Rectal smooth muscle tissue (tissue), 1 donor: ENCODE data around the gene PNMA8C.
"Not testable (repeated sequence)": the region's sequence is repeated elsewhere in the genome, so short reads cannot be mapped to it uniquely, and the experiment has no call there.

Experiments used
- H3K27ac ChIP-seq: one replicate; pipeline ENCODE4 v1.7.0; 2013; ENCODE audit warnings: low read depth, low read length, inconsistent platforms
- H3K27me3 ChIP-seq: one replicate; pipeline ENCODE4 v1.7.0; 2013; ENCODE audit warnings: low read length; ENCODE audit not compliant: control insufficient read depth, insufficient read depth
- H3K36me3 ChIP-seq: one replicate; pipeline ENCODE4 v1.7.0; 2013; ENCODE audit warnings: low read length; ENCODE audit not compliant: control insufficient read depth, insufficient read depth
- H3K4me1 ChIP-seq: one replicate; pipeline ENCODE4 v1.7.0; 2013; ENCODE audit warnings: low read length; ENCODE audit not compliant: control insufficient read depth, insufficient read depth
- H3K4me3 ChIP-seq: one replicate; pipeline ENCODE4 v1.7.0; 2013; ENCODE audit warnings: low read length
- H3K9ac ChIP-seq: one replicate; pipeline ENCODE4 v1.7.0; 2013; ENCODE audit warnings: low read length

Gene PNMA8C

GRCh38 chr19:46415804-46416709 is 12.7 kb downstream of the PNMA8C start:
- H3K27me3 ChIP-seq, H3K4me1 ChIP-seq, H3K36me3 ChIP-seq, H3K9ac ChIP-seq, H3K27ac ChIP-seq: not testable (repeated sequence)
- peak overlapping the region; percentile 52 for H3K4me3 ChIP-seq

- H3K9ac ChIP-seq, H3K4me3 ChIP-seq, H3K36me3 ChIP-seq, H3K4me1 ChIP-seq, H3K27ac ChIP-seq, H3K27me3 ChIP-seq: not testable (repeated sequence)
Observed at GRCh38 chr19:46414899-46415298, 13.8 kb downstream of the PNMA8C start.

- Histone ChIP-seq H3K36me3 (no peaks in the 10 kb centered on the region), H3K4me1 (no peaks in the 10 kb centered on the region), H3K4me3 (peak within 1 kb of the TSS; percentile 58), H3K27ac (peak within 1 kb of the TSS; percentile 74), H3K9ac (peak within 1 kb of the TSS; percentile 24), H3K27me3 (peaks cover 6% of the 10 kb centered on the region)
Observed at GRCh38 chr19:46413262-46414031, 15.3 kb downstream of the PNMA8C start, which contains the start of gene CCDC8. Gene CCDC8 (minus strand): TSS chr19:46413564. CDS start chr19:46412810, 754 bp downstream.

DNA sequence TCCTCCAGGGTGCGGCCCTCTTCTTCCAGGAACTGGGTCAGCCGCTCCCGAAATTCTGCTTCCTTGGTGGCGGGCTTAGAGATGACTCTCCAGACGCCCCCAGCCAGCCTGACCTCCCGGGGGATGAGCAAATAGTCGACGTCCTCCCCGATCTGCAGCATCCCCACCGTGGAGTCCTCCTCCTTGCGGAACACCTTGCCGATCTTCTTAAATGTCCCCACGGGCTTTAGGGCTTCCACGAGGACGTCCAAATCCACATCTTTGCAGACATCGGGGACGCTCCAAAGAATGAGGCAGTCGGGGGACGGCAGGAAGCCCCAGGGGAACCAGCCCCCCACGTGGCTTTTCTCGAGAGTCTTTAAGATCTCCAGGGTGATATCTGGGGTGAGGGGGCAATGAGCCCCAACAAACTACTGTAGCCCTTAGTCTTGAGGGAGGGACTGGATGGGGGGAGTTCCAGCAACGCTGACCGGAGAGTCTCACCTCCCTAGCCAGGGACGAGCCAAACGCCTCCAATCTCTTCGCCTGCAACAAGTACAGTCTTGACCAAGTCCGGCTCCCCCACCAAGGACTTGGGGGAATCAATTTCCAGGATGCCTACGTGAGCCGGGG is 16.0 kb downstream of the PNMA8C start:
- H3K4me1 ChIP-seq: no peaks in the 10 kb centered on the region
- H3K9ac ChIP-seq: peak overlapping the region; percentile 24
- H3K27me3 ChIP-seq: peaks cover 13% of the 10 kb centered on the region

DNA sequence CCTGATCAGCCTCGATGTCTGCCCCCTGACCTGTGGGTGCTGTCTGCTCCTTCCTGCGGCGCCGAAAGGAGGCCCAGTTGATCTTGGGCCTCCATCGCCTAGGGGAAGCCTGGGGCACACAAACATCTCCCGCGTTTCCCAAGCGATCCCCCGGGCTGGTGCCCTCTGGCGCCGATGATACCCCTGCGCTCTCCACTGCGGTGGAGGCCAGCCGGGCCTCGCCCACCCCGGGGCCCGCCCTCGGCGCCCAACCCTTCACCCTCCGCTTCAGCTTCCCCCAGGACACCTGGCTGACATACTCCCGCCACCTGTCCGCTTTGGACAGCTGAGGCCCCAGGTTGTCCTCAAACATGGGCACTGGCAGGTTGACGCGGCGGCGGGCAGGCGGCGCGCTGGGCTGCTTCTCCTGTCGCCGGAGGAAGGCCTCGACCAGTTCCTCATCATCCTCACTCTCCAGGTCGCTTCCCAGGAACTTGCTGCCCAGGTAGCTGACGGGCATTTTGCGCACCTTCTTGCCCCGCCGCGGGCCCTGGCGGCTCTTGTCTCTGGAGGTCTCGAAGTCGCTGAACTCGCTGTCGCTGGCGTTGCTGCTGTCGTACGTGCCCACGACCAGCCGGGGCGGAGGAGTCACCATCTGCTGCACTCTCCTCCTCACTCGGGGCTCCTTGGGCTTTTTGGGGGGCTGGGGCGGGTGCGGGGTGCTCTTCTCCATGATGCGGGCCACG is 16.6 kb downstream of the PNMA8C start:
- H3K27me3 ChIP-seq: peaks cover 14% of the 10 kb centered on the region
- H3K9ac ChIP-seq: no peak overlapping the region
- no peaks in the 10 kb centered on the region for H3K36me3 ChIP-seq
- H3K27ac ChIP-seq: no peak overlapping the region
- peak overlapping the region; percentile 58 for H3K4me3 ChIP-seq
- H3K4me1 ChIP-seq: no peaks in the 10 kb centered on the region

More for the DNA sequence above, 16.0 kb downstream of the PNMA8C start:
- H3K27ac ChIP-seq: peak overlapping the region; percentile 74
- peak overlapping the region; percentile 58 for H3K4me3 ChIP-seq
- H3K36me3 ChIP-seq: no peaks in the 10 kb centered on the region

GRCh38 chr19:46411088-46411924 is 17.4 kb downstream of the PNMA8C start:
- Histone ChIP-seq H3K27me3 (peaks cover 14% of the 10 kb centered on the region), H3K4me3 (peak overlapping the region; percentile 58), H3K9ac (no peak overlapping the region), H3K36me3 (no peaks in the 10 kb centered on the region), H3K27ac (no peak overlapping the region), H3K4me1 (no peaks in the 10 kb centered on the region)

DNA sequence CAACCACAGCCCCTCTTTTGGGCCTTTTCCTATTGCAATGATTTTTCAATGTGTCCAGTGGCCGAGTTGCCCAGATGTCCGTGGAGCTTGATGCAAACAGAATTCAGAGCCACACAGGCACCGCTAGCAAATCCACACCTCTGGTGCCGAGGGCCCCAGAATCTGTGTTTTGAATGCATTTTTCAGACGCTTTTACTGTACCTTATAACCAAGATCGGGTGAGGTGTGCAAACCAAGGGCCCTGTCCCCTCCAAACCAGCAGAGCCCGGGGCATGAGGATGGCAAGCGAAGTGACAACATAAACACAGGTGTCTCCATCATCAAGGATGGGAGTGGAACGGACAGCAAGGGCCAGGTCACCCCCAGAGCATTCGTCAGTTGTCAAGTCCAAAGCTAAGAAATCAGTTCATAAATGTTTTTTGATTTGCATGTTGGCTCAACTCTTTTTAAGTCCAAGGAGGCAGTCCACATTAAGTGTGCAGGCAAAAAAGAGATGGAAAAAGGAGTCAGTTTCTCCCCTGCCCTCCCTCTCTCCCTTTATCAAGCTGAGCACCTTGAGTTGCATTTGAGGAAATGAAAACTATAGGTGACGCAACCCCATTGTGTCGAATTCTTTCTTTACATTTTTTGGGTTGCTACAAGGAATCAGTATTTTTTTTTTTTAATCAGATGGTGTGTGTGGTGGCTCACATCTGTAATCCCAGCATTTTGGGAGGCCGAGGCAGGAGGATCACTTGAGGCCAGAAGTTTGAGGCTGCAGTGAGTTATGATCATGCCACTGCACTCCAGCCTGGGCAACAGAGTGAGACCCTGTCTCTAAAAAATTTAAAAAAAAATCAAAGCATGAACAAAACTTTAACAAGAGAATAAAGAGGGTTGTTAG is 18.3 kb downstream of the PNMA8C start:
- no peak overlapping the region for H3K27ac ChIP-seq
- no peaks in the 10 kb centered on the region for H3K36me3 ChIP-seq
- no peak overlapping the region for H3K9ac ChIP-seq
- H3K27me3 ChIP-seq: peaks cover 14% of the 10 kb centered on the region
- no peak overlapping the region for H3K4me3 ChIP-seq
- H3K4me1 ChIP-seq: no peaks in the 10 kb centered on the region

DNA sequence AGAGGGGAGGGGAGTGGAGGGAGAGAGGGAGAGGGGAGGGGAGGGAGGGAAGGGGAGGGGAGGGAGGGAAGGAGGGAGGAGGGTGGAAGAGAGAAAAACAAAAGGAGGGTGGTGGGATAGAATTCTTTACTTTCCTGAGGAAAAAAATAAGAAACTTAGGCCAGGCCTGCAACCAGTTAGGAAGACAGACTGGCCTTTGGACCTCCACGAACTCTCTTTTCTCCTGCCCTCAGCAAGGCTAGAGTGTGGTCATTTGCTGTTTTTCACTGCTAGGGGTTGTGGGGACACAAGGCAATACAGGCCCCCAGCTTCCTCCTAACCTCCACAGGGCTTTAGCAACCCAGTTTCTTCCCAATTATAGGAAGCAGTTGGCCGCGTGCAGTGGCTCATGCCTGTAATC is 19.5 kb downstream of the PNMA8C start:
- Histone ChIP-seq H3K27me3 (peaks cover 18% of the 10 kb centered on the region), H3K27ac (no peak overlapping the region), H3K4me1 (no peaks in the 10 kb centered on the region)

GRCh38 chr19:46408664-46409039 is 20.1 kb downstream of the PNMA8C start:
- H3K27ac ChIP-seq: no peak overlapping the region
- peak overlapping the region; percentile 43 for H3K4me3 ChIP-seq
- H3K36me3 ChIP-seq: no peaks in the 10 kb centered on the region
- peaks cover 20% of the 10 kb centered on the region for H3K27me3 ChIP-seq
- H3K9ac ChIP-seq: no peak overlapping the region
- H3K4me1 ChIP-seq: no peaks in the 10 kb centered on the region

More for the DNA sequence above, 19.5 kb downstream of the PNMA8C start:
- Histone ChIP-seq H3K9ac (no peak overlapping the region), H3K4me3 (no peak overlapping the region), H3K36me3 (no peaks in the 10 kb centered on the region)

DNA sequence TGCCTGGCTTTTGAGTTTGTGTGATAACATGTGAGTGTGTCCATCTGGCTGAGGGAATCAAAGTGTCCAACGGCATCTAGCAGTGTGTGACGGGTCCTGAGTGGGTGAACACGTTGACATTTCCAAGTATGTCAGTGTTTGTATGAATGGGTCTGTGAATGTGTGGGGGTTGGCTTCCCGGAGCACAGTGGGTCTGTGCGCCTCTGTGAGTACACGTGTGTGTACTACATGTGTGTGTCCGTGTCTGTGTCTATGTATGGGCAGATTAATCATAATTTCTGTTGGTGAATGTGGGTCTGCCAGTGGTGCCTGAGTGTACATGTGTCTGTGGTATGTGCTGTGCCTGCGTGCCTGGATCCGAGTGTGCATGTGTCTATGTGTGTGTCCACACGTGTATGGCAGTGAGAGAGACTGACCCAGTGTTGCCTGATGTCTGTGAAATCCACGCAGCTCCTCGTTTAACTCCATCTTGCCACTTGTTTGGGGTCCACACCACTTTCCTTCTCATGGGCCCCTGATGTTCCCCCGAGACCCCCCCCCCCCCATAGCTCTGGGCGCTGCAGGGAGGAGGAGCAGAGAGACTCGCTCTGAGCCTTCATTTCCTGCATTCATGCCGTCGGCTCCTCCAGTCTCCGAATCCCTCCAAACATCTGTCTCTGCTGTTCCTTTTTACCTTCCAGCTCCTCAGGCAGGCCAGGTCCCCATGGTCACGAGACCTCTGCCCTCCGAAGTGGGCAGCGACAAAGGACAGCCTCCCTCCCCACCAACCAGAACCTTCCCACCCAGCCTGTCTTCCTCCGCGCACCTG is 20.7 kb downstream of the PNMA8C start:
- H3K36me3 ChIP-seq: no peaks in the 10 kb centered on the region
- no peak overlapping the region for H3K9ac ChIP-seq
- H3K4me3 ChIP-seq: peak overlapping the region; percentile 43
- H3K27ac ChIP-seq: no peak overlapping the region
- H3K27me3 ChIP-seq: peaks cover 20% of the 10 kb centered on the region
- H3K4me1 ChIP-seq: no peaks in the 10 kb centered on the region
